Thoracic aorta (tissue), 2 donors: ENCODE data around the gene NCKAP5. TPM values are rescaled to one million over a fixed set of nuclear protein-coding genes. Genes with fewer than 3 reads are reported as not detected.

Experiments
- ATAC-seq: fragments of 150-250 bp; one replicate; pipeline ENCODE4 v1.8.0; 2017; ENCODE audit warnings: low read depth; ENCODE audit not compliant: insufficient number of reproducible peaks, low FRiP score
- DNase-seq: peaks from one replicate; pipeline ENCODE4 v3.0.0-alpha.2; 2020; ENCODE audit warnings: low spot score
- H3K27ac ChIP-seq, 2 donors: fragments of 200-600 bp; sonication (generic); 1 replicate in 1 of 2; 2 replicates in 1 of 2; pipeline ENCODE4 v1.5.1; 2016; ENCODE audit warnings: mild to moderate bottlenecking in 2 of 2, moderate library complexity in 2 of 2
- H3K27me3 ChIP-seq: fragments of 200-600 bp; sonication (generic); replicated peaks from 2 replicates; pipeline ENCODE4 v1.6.0; 2016; ENCODE audit warnings: mild to moderate bottlenecking; ENCODE audit not compliant: insufficient read depth
- H3K36me3 ChIP-seq: fragments of 200-600 bp; sonication (generic); one replicate; pipeline ENCODE4 v1.5.1; 2016
- H3K4me1 ChIP-seq, 2 donors: fragments of 200-600 bp; sonication (generic); 1 replicate in 1 of 2; 2 replicates in 1 of 2; pipeline versions ENCODE4 v1.5.1 to v1.6.0; 2016; ENCODE audit warnings: low read depth in 2 of 2, mild to moderate bottlenecking in 1 of 2; ENCODE audit not compliant: control insufficient read depth in 1 of 2
- H3K4me3 ChIP-seq: fragments of 200-600 bp; sonication (generic); 2 replicates; pipeline ENCODE4 v1.5.1; 2016; ENCODE audit warnings: mild to moderate bottlenecking
- H3K9me3 ChIP-seq: fragments of 200-600 bp; sonication (generic); 2 replicates; pipeline ENCODE4 v1.5.1; 2016
- CTCF ChIP-seq: fragments of 200-600 bp; sonication (generic); IDR thresholded peaks from one replicate; pipeline ENCODE4 v1.5.1; 2019; ENCODE audit warnings: antibody characterized with exemption
- total RNA-seq, 2 donors: library from RNA; depleted of rRNA; stranded (reverse); fragments of >200 nt; gene quantifications; one replicate each; pipeline versions ENCODE4 v1.1.0 to v1.2.3, GENCODE V29; 2016

The NCKAP5 gene
- total RNA-seq, 2 donors from 2014 or later = 1.2 to 1.9 TPM

GRCh38 chr2:133040170-133040569 lies 528.1 kb downstream of the NCKAP5 start:
- Histone ChIP-seq H3K9me3 (no peaks in the 10 kb centered on the region), H3K27ac (no peak overlapping the region), H3K4me3 (no peak overlapping the region), H3K4me1 (no peaks in the 10 kb centered on the region), H3K27me3 (no peaks in the 10 kb centered on the region), H3K36me3 (no peaks in the 10 kb centered on the region)
- DNase-seq = no peak
- ATAC-seq = no peak
- TF ChIP-seq CTCF = no peak

GRCh38 chr2:133039531-133039930 lies 528.7 kb downstream of the NCKAP5 start:
- TF ChIP-seq CTCF = no peak
- DNase-seq = no peak
- no peak for ATAC-seq
- no peak overlapping the region for H3K4me3 ChIP-seq
- no peak overlapping the region for H3K27ac ChIP-seq
- no peaks in the 10 kb centered on the region for H3K9me3 ChIP-seq
- no peaks in the 10 kb centered on the region for H3K27me3 ChIP-seq
- H3K4me1 ChIP-seq = no peaks in the 10 kb centered on the region
- H3K36me3 ChIP-seq = no peaks in the 10 kb centered on the region

- no peak for DNase-seq
- H3K4me3 ChIP-seq = no peak overlapping the region
- no peaks in the 10 kb centered on the region for H3K27me3 ChIP-seq
- no peak for TF ChIP-seq CTCF
- H3K4me1 ChIP-seq = no peaks in the 10 kb centered on the region
- H3K9me3 ChIP-seq = no peaks in the 10 kb centered on the region
- H3K27ac ChIP-seq = no peak overlapping the region
- ATAC-seq = no peak
- no peaks in the 10 kb centered on the region for H3K36me3 ChIP-seq
Measured at GRCh38 chr2:133026536-133027177, 541.6 kb downstream of the NCKAP5 start.

- H3K36me3 ChIP-seq = no peaks in the 10 kb centered on the region
- no peak overlapping the region for H3K4me3 ChIP-seq
- TF ChIP-seq CTCF = no peak
- H3K27me3 ChIP-seq = no peaks in the 10 kb centered on the region
- ATAC-seq (no peak), DNase-seq (no peak)
- H3K9me3 ChIP-seq = no peaks in the 10 kb centered on the region
- no peak overlapping the region for H3K27ac ChIP-seq
- H3K4me1 ChIP-seq = no peaks in the 10 kb centered on the region
Measured at GRCh38 chr2:133025004-133025403, 543.3 kb downstream of the NCKAP5 start.

GRCh38 chr2:133012847-133013734 lies 555.2 kb downstream of the NCKAP5 start:
- Histone ChIP-seq H3K9me3 (no peaks in the 10 kb centered on the region), H3K27ac (no peak overlapping the region), H3K36me3 (no peaks in the 10 kb centered on the region), H3K4me1 (no peaks in the 10 kb centered on the region), H3K4me3 (no peak overlapping the region), H3K27me3 (no peaks in the 10 kb centered on the region)
- ATAC-seq (no peak), DNase-seq (no peak)
- no peak for TF ChIP-seq CTCF
